NB4 (cell line): ENCODE results near the gene SPACA4.
"Not testable (repeated sequence)": the region's sequence is repeated elsewhere in the genome, so short reads cannot be mapped to it uniquely, and the experiment has no call there.

Experiments
- DNase-seq: peaks from one replicate; pipeline ENCODE4 v3.0.0; 2010; ENCODE audit warnings: low read depth
- H3K4me3 ChIP-seq: one replicate; pipeline ENCODE4 v1.5.1; 2011; ENCODE audit warnings: mild to moderate bottlenecking, low read depth, low read length, moderate library complexity
- MYC ChIP-seq: IDR thresholded peaks from 2 replicates; pipeline ENCODE4 v1.6.1; 2011; ENCODE audit warnings: low read depth, low read length
- POLR2A ChIP-seq: IDR thresholded peaks from 2 replicates; pipeline ENCODE4 v1.6.1; 2011; ENCODE audit warnings: mild to moderate bottlenecking; ENCODE audit not compliant: insufficient read length; ENCODE audit errors: extremely low read depth
- TF ChIP-seq, protein P1 (sequence below): IDR thresholded peaks from 2 replicates; pipeline ENCODE4 v1.6.1; 2011; ENCODE audit warnings: low read depth, low read length
- TF ChIP-seq, protein P2 (sequence below): IDR thresholded peaks from one replicate; pipeline ENCODE4 v1.5.1; 2012; ENCODE audit warnings: low read depth, low read length

SPACA4 gene

DNA sequence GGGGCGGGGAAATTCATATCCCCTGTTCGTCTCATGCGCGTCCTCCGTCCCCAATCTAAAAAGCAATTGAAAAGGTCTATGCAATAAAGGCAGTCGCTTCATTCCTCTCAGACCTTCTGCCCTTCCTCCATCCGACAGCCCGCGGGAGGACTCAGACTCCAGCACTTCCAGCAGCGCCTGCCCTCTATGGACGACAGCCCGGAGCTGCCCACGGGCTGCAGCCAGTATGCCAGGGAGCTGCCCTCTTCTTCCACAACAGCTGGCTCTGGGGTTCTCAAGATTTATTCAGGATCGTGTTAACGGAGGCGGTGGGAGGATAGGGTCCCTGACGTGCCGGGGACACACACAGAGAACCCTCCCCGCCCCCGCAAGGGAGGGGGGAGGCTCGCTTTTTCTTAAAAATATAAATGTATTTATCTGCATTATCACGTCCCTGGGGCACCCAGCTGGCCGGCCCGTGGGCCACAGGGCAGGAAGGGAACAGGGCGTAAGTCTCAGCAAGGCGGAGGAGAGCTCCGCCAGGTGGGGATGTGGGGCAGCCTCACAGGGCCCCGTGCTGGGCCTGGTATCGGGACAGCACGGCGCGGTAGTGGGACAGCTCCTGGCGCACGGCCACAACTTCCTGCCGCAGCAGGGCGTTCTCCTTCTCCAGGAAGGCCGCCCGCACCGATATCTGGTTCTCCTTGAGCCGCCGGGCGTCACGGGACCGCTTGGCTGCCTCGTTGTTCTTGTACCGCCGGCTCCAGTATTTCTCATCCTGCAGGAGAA is 23.9 kb downstream of the SPACA4 start:
- H3K4me3 ChIP-seq: no peak overlapping the region
- TF ChIP-seq MYC (no peak), POLR2A (no peak)
- peak; percentile 45 for DNase-seq

DNA sequence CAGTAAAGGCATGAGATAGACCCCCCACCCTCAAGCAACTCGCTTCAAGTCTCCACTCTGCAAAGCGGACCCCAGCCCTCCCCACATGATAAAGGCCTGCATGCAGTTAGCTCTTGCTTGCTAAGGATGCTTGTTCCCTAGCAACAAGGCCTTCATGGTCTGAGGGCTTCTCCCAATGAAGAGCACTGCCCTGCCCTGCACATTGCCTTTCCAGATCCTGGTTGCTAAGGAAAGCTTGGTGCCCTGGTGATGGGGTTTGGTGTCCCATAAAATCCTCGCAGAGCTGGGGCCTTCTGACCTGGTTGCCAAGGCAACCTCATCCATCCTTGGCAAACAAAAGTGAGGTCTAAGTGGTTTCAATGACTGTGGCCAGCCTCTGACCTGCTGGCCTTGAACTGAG is 24.7 kb downstream of the SPACA4 start:
- no peak overlapping the region for H3K4me3 ChIP-seq

DNA sequence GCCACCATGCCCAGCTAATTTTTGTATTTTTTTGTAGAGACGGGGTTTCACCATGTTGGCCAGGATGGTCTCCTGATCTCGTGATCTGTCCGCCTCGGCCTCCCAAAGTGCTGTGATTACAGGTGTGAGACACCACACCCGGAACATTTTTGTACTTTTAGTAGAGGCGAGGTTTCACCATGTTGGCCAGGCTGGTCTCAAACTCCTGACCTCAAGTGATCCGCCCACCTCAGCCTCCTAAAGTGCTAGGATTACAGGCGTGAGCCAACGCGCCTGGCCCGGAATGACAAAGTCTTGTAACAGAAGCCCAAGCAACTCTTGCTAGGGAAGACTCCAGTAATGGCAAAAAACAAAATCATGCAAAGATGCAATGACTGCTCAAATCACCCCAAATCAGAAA is 25.7 kb downstream of the SPACA4 start:
- DNase-seq, H3K4me3 ChIP-seq: not testable (repeated sequence)

More for the DNA sequence above, 24.7 kb downstream of the SPACA4 start:
- TF ChIP-seq, protein P1, sequence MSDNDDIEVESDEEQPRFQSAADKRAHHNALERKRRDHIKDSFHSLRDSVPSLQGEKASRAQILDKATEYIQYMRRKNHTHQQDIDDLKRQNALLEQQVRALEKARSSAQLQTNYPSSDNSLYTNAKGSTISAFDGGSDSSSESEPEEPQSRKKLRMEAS: no peak
- TF ChIP-seq, protein P2, sequence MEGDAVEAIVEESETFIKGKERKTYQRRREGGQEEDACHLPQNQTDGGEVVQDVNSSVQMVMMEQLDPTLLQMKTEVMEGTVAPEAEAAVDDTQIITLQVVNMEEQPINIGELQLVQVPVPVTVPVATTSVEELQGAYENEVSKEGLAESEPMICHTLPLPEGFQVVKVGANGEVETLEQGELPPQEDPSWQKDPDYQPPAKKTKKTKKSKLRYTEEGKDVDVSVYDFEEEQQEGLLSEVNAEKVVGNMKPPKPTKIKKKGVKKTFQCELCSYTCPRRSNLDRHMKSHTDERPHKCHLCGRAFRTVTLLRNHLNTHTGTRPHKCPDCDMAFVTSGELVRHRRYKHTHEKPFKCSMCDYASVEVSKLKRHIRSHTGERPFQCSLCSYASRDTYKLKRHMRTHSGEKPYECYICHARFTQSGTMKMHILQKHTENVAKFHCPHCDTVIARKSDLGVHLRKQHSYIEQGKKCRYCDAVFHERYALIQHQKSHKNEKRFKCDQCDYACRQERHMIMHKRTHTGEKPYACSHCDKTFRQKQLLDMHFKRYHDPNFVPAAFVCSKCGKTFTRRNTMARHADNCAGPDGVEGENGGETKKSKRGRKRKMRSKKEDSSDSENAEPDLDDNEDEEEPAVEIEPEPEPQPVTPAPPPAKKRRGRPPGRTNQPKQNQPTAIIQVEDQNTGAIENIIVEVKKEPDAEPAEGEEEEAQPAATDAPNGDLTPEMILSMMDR: no peak
- TF ChIP-seq MYC (no peak), POLR2A (no peak)
- DNase-seq: peak; percentile 69

DNA sequence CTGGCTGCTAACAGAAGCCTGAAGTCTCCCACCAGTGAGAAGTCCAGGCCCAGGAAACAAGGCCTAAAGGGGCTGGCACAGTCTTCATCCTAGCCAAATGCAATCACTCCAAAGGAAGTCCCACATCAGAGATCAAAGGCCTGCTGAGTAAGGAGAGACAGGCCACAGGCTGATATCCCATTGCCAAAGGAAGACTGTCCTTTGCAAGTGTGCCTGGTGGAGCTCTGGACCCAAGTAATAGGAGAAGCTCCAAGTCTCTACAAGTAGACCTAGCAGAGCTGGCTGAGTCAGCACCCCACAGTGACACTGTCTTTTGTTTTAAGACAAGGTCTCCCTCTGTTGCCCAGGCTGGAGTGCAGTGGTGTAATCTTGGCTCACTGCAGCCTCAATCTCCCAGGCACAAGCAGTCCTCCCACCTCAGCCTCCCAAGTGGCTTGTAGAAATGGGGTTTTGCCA is 26.2 kb downstream of the SPACA4 start:
- peak; percentile 87 for DNase-seq
- no peak overlapping the region for H3K4me3 ChIP-seq
- TF ChIP-seq, protein P2: peak; percentile 15
- TF ChIP-seq POLR2A: no peak

DNA sequence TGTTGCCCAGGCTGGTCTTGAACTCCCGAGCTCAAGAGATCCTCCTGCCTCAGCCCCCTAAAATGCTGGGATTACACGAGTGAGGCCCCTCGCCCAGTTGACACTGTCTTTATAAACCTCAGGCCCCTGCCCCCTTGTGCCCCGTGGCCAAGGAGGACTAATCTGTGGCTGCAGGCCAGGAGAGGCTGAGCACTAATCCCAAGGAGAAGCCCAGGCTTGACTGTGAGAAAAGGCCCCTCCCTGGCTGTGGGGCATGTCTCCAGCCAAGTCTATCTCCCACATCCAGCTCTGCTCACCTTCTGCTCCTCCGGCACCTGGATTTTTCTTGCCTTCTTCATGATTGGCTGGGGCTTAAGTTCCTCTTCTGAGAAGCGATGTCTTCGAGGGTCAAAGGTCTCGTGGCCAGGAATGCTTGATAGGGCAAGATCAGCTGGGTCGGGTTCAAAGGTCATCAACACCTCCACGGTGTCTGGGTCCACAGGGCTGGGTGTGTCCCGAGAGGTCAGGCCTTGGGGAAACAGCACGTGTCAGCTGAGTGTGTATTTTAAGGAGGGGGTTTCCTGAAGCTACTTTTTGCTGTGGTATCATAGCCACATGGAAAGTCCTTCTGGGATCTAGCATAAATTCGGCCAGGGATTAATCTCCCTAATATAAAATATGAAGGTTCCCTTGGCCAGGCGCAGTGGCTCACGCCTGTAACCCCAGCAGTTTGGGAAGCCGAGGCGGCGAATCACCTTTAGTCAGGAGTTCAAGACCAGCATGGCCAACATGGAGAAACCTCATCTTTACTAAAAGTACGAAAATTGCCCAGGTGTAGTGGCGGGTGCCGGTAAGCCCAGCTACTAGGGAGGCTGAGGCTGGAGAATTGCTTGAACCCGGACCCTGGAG is 26.9 kb downstream of the SPACA4 start:
- TF ChIP-seq, protein P1: no peak
- TF ChIP-seq, protein P2: no peak
- TF ChIP-seq POLR2A (no peak), MYC (no peak)
- H3K4me3 ChIP-seq: peak overlapping the region; percentile 54
- peak; percentile 74 for DNase-seq

DNA sequence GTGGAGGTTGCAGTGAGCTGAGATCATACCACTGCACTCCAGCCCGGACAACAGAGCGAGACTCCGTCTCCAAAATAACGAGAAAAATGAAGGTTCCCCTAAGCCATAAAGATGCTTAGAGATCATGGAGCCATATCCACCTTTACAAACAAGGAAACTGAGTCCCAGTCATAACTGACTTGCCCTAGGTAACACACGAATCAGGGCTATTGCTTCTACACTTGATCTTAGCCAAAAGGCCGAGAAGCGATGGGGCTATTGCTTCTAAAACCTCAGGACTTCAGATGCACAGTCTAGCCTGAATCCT is 27.4 kb downstream of the SPACA4 start:
- no peak for DNase-seq
- peak overlapping the region; percentile 54 for H3K4me3 ChIP-seq
- no peak for TF ChIP-seq MYC
- no peak for TF ChIP-seq POLR2A
- TF ChIP-seq, protein P1: no peak
- TF ChIP-seq, protein P2: no peak

DNA sequence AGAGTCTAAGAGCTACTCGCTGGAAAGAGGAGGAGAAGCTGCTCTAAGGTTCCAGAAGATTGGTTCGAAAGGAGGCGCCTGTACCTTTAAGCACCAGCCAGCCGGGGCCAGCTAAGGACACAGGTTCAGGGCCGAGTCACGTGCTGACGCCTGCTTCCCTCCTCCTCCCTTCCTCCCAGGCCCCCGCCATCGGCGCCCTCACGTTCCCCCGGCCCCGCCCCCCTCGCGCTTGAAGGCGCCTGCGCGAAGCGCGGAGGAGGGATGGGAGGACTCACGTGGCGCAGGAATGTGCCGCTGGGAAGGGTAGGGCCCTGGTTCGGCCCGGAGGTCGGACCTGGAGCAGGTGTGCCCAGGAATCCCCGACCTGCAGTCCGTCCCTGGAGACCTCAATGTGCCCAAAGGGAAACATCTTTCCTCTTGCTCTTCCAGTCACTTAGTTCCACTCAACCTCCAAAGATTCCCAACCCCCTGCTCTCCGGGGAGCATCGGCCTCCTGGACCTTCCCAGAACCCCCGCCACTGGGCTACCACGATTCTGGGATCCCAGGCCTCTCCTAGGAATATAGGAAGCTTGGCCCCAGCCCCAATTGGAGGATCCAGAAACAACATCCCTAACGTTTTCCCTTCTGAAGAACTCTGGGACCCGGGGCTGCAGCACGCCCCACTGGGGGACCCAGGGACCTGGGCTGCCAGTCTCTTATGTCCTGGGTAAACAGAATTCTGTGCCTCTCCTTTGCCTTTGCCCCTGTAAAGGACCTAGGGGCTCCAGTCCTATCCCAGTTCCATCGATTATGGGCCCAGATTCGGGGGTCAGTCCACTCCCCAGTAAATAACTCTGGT is 28.1 kb downstream of the SPACA4 start:
- TF ChIP-seq MYC (no peak), POLR2A (no peak)
- TF ChIP-seq, protein P1: no peak
- TF ChIP-seq, protein P2: no peak
- peak; percentile 100 for DNase-seq

More for the DNA sequence above, 28.1 kb downstream of the SPACA4 start:
- H3K4me3 ChIP-seq: peak overlapping the region; percentile 58
